ENCODE measurements around the gene URM1. TPM values are rescaled to one million over a fixed set of nuclear protein-coding genes. Genes with fewer than 3 reads are reported as not detected.
"Not testable (repeated sequence)": the region's sequence is repeated elsewhere in the genome, so short reads cannot be mapped to it uniquely, and the experiment has no call there.

Gene URM1
- total RNA-seq, 2 experiments from 2014 or later, result 65.1 to 78.1 TPM

GRCh38 chr9:128420060-128420650 lies 49.0 kb downstream of the URM1 start:
- Mint-ChIP-seq H3K27me3 (peaks cover 43% of the 10 kb centered on the region), H3K27ac (no peak overlapping the region), H3K36me3 (ENCODE audit: low read depth) (no peaks in the 10 kb centered on the region), H3K4me1 (peaks cover 6% of the 10 kb centered on the region), H3K9me3 (no peaks in the 10 kb centered on the region), H3K4me3 (peak overlapping the region; percentile 65)
- peak; percentile 51 for DNase-seq
- ChIA-PET POLR2A (no interaction called here), CTCF (interaction anchor here (0.6 to 2.0 kb wide), 22 partner anchors 8 to 270 kb away, joined by 3 to 7 read pairs (median 3); partner anchors contain the start of gene URM1)

DNA sequence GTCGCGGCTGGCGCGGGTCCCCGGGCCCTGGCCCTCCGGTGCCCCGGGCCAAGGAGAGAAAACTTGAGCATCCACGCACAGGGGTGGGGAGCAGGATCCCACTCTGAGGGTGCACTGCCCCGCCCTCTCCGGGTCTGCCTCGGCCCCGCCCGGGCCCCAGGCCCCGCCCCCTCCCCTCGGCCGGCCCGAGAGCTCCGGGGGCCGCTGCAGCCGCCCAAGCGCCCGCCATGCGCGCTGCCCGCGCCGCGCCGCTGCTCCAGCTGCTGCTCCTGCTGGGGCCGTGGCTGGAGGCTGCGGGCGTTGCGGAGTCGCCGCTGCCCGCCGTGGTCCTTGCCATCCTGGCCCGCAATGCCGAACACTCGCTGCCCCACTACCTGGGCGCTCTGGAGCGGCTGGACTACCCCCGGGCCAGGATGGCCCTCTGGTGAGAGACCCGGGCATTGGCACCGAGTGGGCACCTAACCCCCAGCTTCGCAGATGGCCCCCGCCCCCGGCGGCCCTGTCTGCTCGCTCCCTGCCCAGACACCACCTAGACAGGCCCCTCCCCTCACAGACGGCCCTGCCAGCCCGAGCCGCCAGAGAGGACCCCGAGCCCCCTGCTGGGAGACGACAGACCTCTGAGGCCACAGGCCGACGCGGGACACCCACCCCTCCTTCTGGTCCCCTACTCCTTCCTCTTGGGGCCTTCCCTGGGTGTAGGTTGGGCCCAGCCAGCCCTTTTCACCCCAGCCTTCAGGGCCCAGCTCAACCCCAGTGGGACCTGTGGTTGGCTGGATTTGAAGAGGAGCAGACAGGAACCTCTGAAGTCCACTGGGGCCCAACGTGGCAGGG lies 49.7 kb downstream of the URM1 start, which contains the start of gene CERCAM:
Gene CERCAM, plus strand, starts transcription at position 207 of the 831 bp plus-strand sequence. Its CDS starts 21 bp downstream, at position 228.
- ChIA-PET POLR2A (no interaction called here), CTCF (interaction anchor here (0.7 to 1.6 kb wide), 16 partner anchors 9 to 180 kb away, joined by 3 to 7 read pairs (median 3); partner anchors contain the start of gene URM1)
- H3K36me3 Mint-ChIP-seq (ENCODE audit: low read depth), result no peaks in the 10 kb centered on the region
- H3K27me3 Mint-ChIP-seq, result peaks cover 38% of the 10 kb centered on the region
- peak within 1 kb of the TSS; percentile 65 for H3K4me3 Mint-ChIP-seq
- DNase-seq, result peak; percentile 33
- no peaks in the 10 kb centered on the region for H3K9me3 Mint-ChIP-seq
- no peak within 1 kb of the TSS for H3K27ac Mint-ChIP-seq
- H3K4me1 Mint-ChIP-seq, result peaks cover 6% of the 10 kb centered on the region

- H3K27ac Mint-ChIP-seq, result no peak overlapping the region
- CTCF ChIA-PET, result interaction anchor here (0.7 kb wide), 1 partner anchor 10 kb away, joined by 3 read pairs; no protein-coding TSS in a partner anchor
Measured at GRCh38 chr9:128421482-128421996, 50.4 kb downstream of the URM1 start.

DNA sequence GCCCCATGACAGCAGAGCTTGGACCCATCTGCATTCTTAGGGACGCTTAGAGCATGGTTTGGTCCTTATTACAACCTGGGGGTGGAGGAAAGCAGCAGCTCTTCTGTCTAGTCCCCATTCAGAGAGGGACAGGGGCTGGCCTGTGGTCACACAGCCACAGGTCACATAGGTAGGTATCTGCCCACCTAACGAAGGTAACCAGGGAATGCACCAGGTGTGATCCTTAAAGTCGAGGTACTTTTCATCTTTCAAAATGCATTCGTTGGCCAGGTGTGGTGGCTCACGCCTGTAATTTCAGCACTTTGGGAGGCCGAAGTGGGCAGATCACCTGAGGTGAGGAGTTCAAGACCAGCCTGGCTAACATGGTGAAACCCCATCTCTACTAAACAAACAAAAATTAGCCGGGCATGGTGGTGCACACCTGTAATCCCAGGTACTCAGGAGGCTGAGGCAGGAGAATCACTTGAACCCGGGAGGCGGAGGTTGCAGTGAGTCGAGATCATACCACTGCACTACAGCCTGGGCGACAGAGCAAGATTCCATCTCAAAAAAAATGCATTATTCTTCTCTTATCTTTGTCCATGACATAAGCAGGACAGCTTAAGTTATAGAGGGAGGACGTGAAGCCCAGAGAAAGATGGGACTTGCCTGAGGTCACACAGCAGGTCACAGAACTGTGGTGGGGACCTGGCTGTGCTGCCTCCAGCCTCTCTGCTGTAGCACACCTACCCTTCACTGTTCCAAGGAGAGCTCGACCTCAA lies 51.0 kb downstream of the URM1 start:
- H3K27ac Mint-ChIP-seq; H3K9me3 Mint-ChIP-seq; H3K4me1 Mint-ChIP-seq; H3K36me3 Mint-ChIP-seq (ENCODE audit: low read depth); POLR2A ChIA-PET; H3K4me3 Mint-ChIP-seq; DNase-seq: not testable (repeated sequence)
- CTCF ChIA-PET, result interaction anchor here (0.6 kb wide), 2 partner anchors 294 to 515 kb away, joined by 3 read pairs; no protein-coding TSS in a partner anchor
- H3K27me3 Mint-ChIP-seq, result peaks cover 32% of the 10 kb centered on the region

More at GRCh38 chr9:128421482-128421996, 50.4 kb downstream of the URM1 start:
- Mint-ChIP-seq H3K4me1 (peaks cover 6% of the 10 kb centered on the region), H3K27me3 (peaks cover 34% of the 10 kb centered on the region), H3K36me3 (ENCODE audit: low read depth) (no peaks in the 10 kb centered on the region), H3K9me3 (no peaks in the 10 kb centered on the region), H3K4me3 (no peak overlapping the region)
- no peak for DNase-seq
- POLR2A ChIA-PET, result no interaction called here

GRCh38 chr9:128422783-128423150 lies 51.6 kb downstream of the URM1 start:
- ChIA-PET POLR2A (no interaction called here), CTCF (interaction anchor here (0.6 to 2.4 kb wide), 5 partner anchors 12 to 515 kb away, joined by 3 to 7 read pairs (median 3); no protein-coding TSS in a partner anchor)
- no peaks in the 10 kb centered on the region for H3K9me3 Mint-ChIP-seq
- H3K4me1 Mint-ChIP-seq, result peaks cover 6% of the 10 kb centered on the region
- DNase-seq, result no peak
- H3K36me3 Mint-ChIP-seq (ENCODE audit: low read depth), result no peaks in the 10 kb centered on the region
- peaks cover 27% of the 10 kb centered on the region for H3K27me3 Mint-ChIP-seq
- no peak overlapping the region for H3K4me3 Mint-ChIP-seq
- H3K27ac Mint-ChIP-seq, result no peak overlapping the region

- H3K4me1 Mint-ChIP-seq; H3K36me3 Mint-ChIP-seq (ENCODE audit: low read depth); H3K4me3 Mint-ChIP-seq; H3K27ac Mint-ChIP-seq; H3K9me3 Mint-ChIP-seq; POLR2A ChIA-PET; DNase-seq: not testable (repeated sequence)
- peaks cover 24% of the 10 kb centered on the region for H3K27me3 Mint-ChIP-seq
- CTCF ChIA-PET, result interaction anchor here (0.8 to 2.4 kb wide), 5 partner anchors 12 to 20 kb away, joined by 3 to 7 read pairs (median 3); no protein-coding TSS in a partner anchor
Measured at GRCh38 chr9:128423356-128423755, 52.2 kb downstream of the URM1 start.

DNA sequence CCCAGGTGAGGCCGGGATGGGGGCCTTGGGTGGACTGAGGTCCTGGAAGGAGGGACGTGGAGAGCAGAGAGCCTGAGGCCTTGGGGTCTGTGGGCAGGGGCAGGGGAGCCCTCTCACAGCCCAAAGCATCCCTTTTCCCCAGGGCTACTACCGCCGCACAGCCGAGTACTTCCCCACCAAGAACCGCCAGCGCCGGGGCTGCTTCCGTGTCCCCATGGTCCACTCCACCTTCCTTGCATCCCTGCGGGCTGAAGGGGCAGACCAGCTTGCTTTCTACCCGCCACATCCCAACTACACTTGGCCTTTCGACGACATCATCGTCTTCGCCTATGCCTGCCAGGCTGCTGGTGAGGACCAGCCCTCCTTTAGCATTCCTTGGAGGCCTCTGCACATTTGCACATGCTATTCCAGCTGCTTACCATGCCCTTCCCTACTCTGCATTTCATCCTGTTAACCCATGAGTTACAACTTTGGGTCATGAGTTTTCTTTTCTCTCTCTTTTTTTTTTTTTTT lies 53.1 kb downstream of the URM1 start:
- CTCF ChIA-PET, result interaction anchor here (0.6 to 2.4 kb wide), 4 partner anchors 15 to 260 kb away, joined by 3 to 7 read pairs (median 5); no protein-coding TSS in a partner anchor
- POLR2A ChIA-PET, result no interaction called here
- no peak for DNase-seq
- H3K9me3 Mint-ChIP-seq, result no peaks in the 10 kb centered on the region
- H3K36me3 Mint-ChIP-seq (ENCODE audit: low read depth), result no peaks in the 10 kb centered on the region
- no peak overlapping the region for H3K4me3 Mint-ChIP-seq
- H3K4me1 Mint-ChIP-seq, result peaks cover 6% of the 10 kb centered on the region
- peaks cover 17% of the 10 kb centered on the region for H3K27me3 Mint-ChIP-seq
- no peak overlapping the region for H3K27ac Mint-ChIP-seq

DNA sequence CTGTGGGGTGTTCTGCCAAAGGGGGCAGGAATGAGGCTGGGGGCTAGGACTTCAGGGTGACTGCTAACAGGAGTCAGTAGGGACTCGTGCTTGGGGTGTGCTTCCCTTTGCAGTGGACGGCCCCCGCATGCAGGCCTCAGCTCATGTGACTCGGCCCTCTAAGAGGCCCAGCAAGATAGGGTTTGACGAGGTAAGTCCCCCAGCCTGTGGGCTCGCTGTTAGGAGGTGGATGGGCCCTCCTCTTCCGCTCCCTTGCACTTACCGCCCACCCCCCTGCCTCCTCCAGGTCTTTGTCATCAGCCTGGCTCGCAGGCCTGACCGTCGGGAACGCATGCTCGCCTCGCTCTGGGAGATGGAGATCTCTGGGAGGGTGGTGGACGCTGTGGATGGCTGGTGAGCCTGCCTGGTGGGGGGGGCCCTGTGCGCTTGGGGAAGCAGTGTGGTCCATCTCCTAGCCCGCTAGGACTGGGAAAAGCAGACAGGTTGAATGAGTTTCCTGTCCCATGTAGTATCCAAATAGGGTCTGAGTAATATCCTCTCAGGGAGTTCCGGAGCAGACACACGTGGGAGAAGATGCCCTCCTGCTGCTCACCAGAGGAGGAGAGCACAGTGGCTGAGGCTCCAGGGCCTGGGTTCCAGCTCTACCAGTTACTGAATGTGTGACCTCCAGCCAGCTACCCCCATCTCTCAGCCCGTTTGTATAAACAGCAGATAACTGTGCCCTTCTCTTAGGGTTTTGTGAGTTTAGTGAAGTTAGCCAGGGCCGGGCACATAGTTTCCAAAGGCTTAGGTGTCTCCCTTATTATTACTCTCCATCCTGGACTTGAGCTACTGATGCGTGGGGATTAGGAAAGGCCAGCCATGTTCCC lies 57.7 kb downstream of the URM1 start:
- H3K4me1 Mint-ChIP-seq, result no peaks in the 10 kb centered on the region

DNA sequence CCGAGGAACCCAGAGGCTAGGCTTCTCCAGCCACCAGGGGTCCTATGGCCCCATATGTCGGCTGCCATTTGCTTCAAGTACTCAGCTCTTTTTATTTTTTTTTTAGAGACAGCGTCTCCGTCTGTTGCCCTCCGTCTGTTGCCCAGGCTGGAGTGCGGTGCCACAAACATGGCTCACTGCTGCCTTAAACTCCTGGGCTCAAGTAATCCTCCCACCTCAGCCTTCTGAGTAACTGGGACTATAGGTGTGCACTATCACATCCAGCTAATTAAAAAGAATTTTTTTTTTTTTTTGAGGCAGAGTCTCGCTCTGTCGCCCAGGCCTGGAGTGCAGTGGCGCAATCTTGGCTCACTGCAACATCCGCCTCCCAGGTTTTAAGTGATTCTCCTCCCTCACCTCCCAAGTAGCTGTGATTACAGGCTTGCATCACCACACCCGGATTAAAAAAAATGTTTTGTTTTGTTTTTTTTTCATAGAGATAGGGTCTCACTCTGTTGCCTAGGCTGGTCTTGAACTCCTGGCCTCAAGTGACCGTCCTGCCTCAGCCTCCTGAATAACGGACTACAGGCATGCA lies 58.4 kb downstream of the URM1 start:
- H3K4me1 Mint-ChIP-seq, result no peaks in the 10 kb centered on the region
- POLR2A ChIA-PET, result interaction anchor here (0.6 kb wide), 1 partner anchor 11 kb away, joined by 6 read pairs; no protein-coding TSS in a partner anchor
- H3K4me3 Mint-ChIP-seq, result no peak overlapping the region
- no peak for DNase-seq
- H3K27ac Mint-ChIP-seq, result no peak overlapping the region
- H3K27me3 Mint-ChIP-seq, result peaks cover 3% of the 10 kb centered on the region
- CTCF ChIA-PET, result interaction anchor here (0.7 to 1.4 kb wide), 4 partner anchors 9 to 930 kb away, joined by 3 to 5 read pairs (median 4); partner anchors contain the start of gene CERCAM
- no peaks in the 10 kb centered on the region for H3K9me3 Mint-ChIP-seq
- no peaks in the 10 kb centered on the region for H3K36me3 Mint-ChIP-seq (ENCODE audit: low read depth)

More for the DNA sequence above, 57.7 kb downstream of the URM1 start:
- no peak overlapping the region for H3K4me3 Mint-ChIP-seq
- no peaks in the 10 kb centered on the region for H3K9me3 Mint-ChIP-seq
- H3K27ac Mint-ChIP-seq, result no peak overlapping the region
- DNase-seq, result no peak
- H3K36me3 Mint-ChIP-seq (ENCODE audit: low read depth), result no peaks in the 10 kb centered on the region
- ChIA-PET POLR2A (interaction anchor here (0.6 kb wide), 1 partner anchor 10 kb away, joined by 6 read pairs; no protein-coding TSS in a partner anchor), CTCF (interaction anchor here (0.7 to 1.4 kb wide), 5 partner anchors 9 to 931 kb away, joined by 3 to 5 read pairs (median 3); partner anchors contain the start of gene CERCAM)
- peaks cover 3% of the 10 kb centered on the region for H3K27me3 Mint-ChIP-seq

DNA sequence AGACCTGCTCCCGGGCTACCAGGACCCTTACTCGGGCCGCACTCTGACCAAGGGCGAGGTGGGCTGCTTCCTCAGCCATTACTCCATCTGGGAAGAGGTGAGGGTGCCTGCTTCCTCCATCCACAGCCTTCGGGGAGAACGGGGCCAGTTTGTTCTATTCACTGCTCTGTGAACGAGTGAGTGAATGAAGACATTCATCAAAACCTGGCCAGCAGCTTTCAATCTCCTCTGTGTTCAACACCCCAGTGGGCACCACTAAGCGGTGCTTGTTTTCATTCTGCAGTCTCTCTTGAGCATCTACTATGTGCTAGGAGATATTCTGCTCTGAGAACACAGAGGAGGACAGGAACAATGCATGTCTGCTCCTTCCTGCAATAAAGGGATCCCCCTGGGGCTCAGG lies 60.0 kb downstream of the URM1 start:
- no peak for DNase-seq
- Mint-ChIP-seq H3K27me3 (peaks cover 3% of the 10 kb centered on the region), H3K36me3 (ENCODE audit: low read depth) (no peaks in the 10 kb centered on the region), H3K9me3 (no peaks in the 10 kb centered on the region), H3K4me3 (no peak overlapping the region), H3K27ac (no peak overlapping the region), H3K4me1 (no peaks in the 10 kb centered on the region)
- CTCF ChIA-PET, result no interaction called here
- POLR2A ChIA-PET, result no interaction called here

DNA sequence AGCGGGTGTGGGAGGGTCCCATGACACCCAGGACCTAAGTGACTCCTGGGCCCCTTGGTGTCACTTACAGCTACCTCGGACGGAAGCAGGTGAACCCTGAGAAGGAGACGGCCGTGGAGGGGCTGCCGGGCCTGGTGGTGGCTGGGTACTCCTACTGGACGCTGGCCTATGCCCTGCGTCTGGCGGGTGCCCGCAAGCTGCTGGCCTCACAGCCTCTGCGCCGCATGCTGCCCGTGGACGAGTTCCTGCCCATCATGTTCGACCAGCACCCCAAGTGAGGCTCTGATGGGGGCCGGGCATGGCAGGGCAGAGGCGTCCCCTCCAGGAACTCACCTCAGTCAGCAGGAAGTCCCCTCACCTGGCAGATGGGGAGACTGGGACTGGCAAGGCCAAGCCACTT lies 63.2 kb downstream of the URM1 start:
- Mint-ChIP-seq H3K36me3 (ENCODE audit: low read depth) (no peaks in the 10 kb centered on the region), H3K27ac (no peak overlapping the region), H3K27me3 (no peaks in the 10 kb centered on the region), H3K9me3 (no peaks in the 10 kb centered on the region), H3K4me1 (peaks cover 9% of the 10 kb centered on the region), H3K4me3 (no peak overlapping the region)
- ChIA-PET CTCF (interaction anchor here (0.8 to 1.5 kb wide), 2 partner anchors 14 to 72 kb away, joined by 4 read pairs; no protein-coding TSS in a partner anchor), POLR2A (no interaction called here)
- no peak for DNase-seq
